Stomach (tissue), 4 donors: ENCODE results near the gene SIRT7.

ENCODE experiments used
- EP300 ChIP-seq: sonication (generic); formaldehyde crosslinking; IDR thresholded peaks from one replicate; pipeline ENCODE4 v1.6.1; 2017; ENCODE audit warnings: antibody characterized with exemption
- POLR2A ChIP-seq, 4 donors: fragments of 450-650 bp; IDR thresholded peaks; one replicate each; pipeline ENCODE4 v1.6.1; 2016; ENCODE audit warnings: antibody characterized with exemption in 4 of 4, control low read depth in 2 of 4, mild to moderate bottlenecking in 1 of 4, moderate library complexity in 1 of 4
- POLR2AphosphoS5 ChIP-seq, 3 donors: sonication (generic); formaldehyde crosslinking; IDR thresholded peaks; one replicate each; pipeline ENCODE4 v1.6.1; 2016; ENCODE audit warnings: antibody characterized with exemption in 3 of 3
- TF ChIP-seq, protein P1 (sequence below), 7 experiments: fragments of 450-650 bp in 4 of 7; fragments of 200-600 bp in 3 of 7; sonication (generic) in 3 of 7; IDR thresholded peaks; one replicate each; pipeline ENCODE4 v1.5.1; 2016 to 2019; ENCODE audit warnings: antibody characterized with exemption in 7 of 7, control low read depth in 2 of 7, mild to moderate bottlenecking in 1 of 7

DNA sequence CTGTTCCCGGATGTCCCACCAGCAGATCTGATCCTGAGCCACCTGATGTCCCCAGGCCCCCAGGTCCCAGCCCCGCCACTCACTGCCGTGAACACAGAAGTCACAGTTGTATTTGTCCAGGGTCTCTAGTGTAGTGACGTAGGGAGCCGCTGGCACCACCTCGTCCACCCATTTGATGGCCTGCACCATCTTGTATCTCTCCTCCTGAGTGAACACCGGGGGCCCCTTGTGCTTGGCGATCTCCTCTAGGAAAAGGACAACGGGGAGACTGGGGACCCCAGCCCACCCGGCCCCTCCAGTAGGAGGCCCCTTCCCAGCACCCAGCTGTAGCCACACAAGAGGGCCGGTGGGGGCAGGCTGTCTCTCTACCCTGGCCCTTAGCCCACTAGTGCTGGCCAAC, 9.2 kb downstream of the SIRT7 start:
- TF ChIP-seq, protein P1, sequence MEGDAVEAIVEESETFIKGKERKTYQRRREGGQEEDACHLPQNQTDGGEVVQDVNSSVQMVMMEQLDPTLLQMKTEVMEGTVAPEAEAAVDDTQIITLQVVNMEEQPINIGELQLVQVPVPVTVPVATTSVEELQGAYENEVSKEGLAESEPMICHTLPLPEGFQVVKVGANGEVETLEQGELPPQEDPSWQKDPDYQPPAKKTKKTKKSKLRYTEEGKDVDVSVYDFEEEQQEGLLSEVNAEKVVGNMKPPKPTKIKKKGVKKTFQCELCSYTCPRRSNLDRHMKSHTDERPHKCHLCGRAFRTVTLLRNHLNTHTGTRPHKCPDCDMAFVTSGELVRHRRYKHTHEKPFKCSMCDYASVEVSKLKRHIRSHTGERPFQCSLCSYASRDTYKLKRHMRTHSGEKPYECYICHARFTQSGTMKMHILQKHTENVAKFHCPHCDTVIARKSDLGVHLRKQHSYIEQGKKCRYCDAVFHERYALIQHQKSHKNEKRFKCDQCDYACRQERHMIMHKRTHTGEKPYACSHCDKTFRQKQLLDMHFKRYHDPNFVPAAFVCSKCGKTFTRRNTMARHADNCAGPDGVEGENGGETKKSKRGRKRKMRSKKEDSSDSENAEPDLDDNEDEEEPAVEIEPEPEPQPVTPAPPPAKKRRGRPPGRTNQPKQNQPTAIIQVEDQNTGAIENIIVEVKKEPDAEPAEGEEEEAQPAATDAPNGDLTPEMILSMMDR (IDR thresholded peaks at IDR 0.05) = no peak
- no peak for TF ChIP-seq POLR2A (IDR thresholded peaks at IDR 0.05)
- TF ChIP-seq POLR2AphosphoS5 (IDR thresholded peaks at IDR 0.05) = no peak
- no peak for TF ChIP-seq EP300
